K562 (cell line): Measurements from ENCODE around the gene CLTRN. TPM values are rescaled to one million over a fixed set of nuclear protein-coding genes. Genes with fewer than 3 reads are reported as not detected.

Experiments
- ARHGAP35 ChIP-seq: fragments of 450-650 bp; IDR thresholded peaks from 2 replicates; pipeline ENCODE4 v1.6.1; 2018; ENCODE audit not compliant: partially characterized antibody
- BRD4 ChIP-seq: fragments of 200-600 bp; sonication (generic); IDR thresholded peaks from 2 replicates; pipeline ENCODE4 v1.6.1; 2017; ENCODE audit warnings: inconsistent platforms
- DEAF1 ChIP-seq: fragments of 450-650 bp; formaldehyde crosslinking; IDR thresholded peaks from 2 replicates; pipeline ENCODE4 v1.4.0; 2020; ENCODE audit warnings: mild to moderate bottlenecking, moderate library complexity
- EGR1 ChIP-seq: fragments of 450-650 bp; conservative IDR thresholded peaks from 2 replicates; pipeline ENCODE4 v1.6.1; 2017; ENCODE audit warnings: mild to moderate bottlenecking
- KAT7 ChIP-seq: sonication (generic); formaldehyde crosslinking; IDR thresholded peaks from 2 replicates; pipeline ENCODE4 v1.8.0; 2022; ENCODE audit warnings: missing genetic modification reagents, mild to moderate bottlenecking, borderline replicate concordance
- KDM1A ChIP-seq, 2 experiments: fragments of 450-650 bp; IDR thresholded peaks; 2 replicates each; pipeline ENCODE4 v1.6.1; 2016; ENCODE audit warnings: mild to moderate bottlenecking in 2 of 2
- MAFF ChIP-seq: IDR thresholded peaks from 2 replicates; pipeline ENCODE4 v1.6.1; 2012; ENCODE audit warnings: low read length, improper control_type of control experiment
- NCOR1 ChIP-seq: fragments of 450-650 bp; IDR thresholded peaks from 2 replicates; pipeline ENCODE4 v1.6.1; 2016; ENCODE audit warnings: mild to moderate bottlenecking, moderate library complexity
- OTX1 ChIP-seq: fragments of 450-650 bp; formaldehyde crosslinking; IDR thresholded peaks from 2 replicates; pipeline ENCODE4 v1.4.0; 2022; ENCODE audit warnings: mild to moderate bottlenecking
- PBX2 ChIP-seq, 2 experiments: IDR thresholded peaks in 1 of 2; conservative IDR thresholded peaks in 1 of 2; 2 replicates each; pipeline ENCODE4 v1.6.1; 2016; ENCODE audit warnings: low read depth in 2 of 2, mild to moderate bottlenecking in 1 of 2, missing compliant biosample characterization in 1 of 2, missing genetic modification characterization in 1 of 2, moderate library complexity in 1 of 2
- SIRT6 ChIP-seq: IDR thresholded peaks from one replicate; pipeline ENCODE4 v1.6.1; 2012; ENCODE audit warnings: low read depth, mild to moderate bottlenecking, control low read depth, inconsistent platforms, low read length, moderate library complexity
- TAF7 ChIP-seq: fragments of 450-650 bp; IDR thresholded peaks from 2 replicates; pipeline ENCODE4 v1.6.1; 2016; ENCODE audit warnings: missing genetic modification characterization, missing compliant biosample characterization
- U2AF2 ChIP-seq: fragments of 200-400 bp; formaldehyde crosslinking; optimal IDR thresholded peaks from 2 replicates; pipeline ENCODE3; 2017; ENCODE audit warnings: low read depth, mild to moderate bottlenecking, low read length
- ZBTB49 ChIP-seq: sonication (generic); formaldehyde crosslinking; IDR thresholded peaks from 2 replicates; pipeline ENCODE4 v1.8.0; 2022; ENCODE audit warnings: missing genetic modification reagents, mild to moderate bottlenecking, borderline replicate concordance
- ZNF3 ChIP-seq: fragments of 250-450 bp; sonication (Bioruptor Pico); IDR thresholded peaks from 2 replicates; pipeline ENCODE4 v1.5.0; 2021; ENCODE audit warnings: mild to moderate bottlenecking, moderate library complexity
- ZNF512 ChIP-seq: IDR thresholded peaks from 2 replicates; pipeline ENCODE4 v1.6.1; 2016; ENCODE audit warnings: missing genetic modification characterization, missing compliant biosample characterization
- ZNF740 ChIP-seq, 3 experiments: fragments of 200-800 bp in 1 of 3; sonication (Bioruptor generic) in 1 of 3; sonication (generic) in 1 of 3; formaldehyde crosslinking in 1 of 3; IDR thresholded peaks; 2 replicates each; pipeline versions ENCODE4 v1.6.1 to v1.8.0; 2016 to 2022; ENCODE audit warnings: mild to moderate bottlenecking in 2 of 3, missing compliant biosample characterization in 2 of 3, missing genetic modification characterization in 2 of 3, missing genetic modification reagents in 1 of 3
- ZNF766 ChIP-seq: fragments of 200-800 bp; sonication (Bioruptor generic); conservative IDR thresholded peaks from 2 replicates; pipeline ENCODE4 v1.6.1; 2016; ENCODE audit warnings: missing genetic modification characterization, missing compliant biosample characterization
- polyA plus RNA-seq, 8 experiments: library from polyadenylated mRNA; depleted of rRNA in 4 of 8; stranded (reverse) in 5 of 8; unstranded in 3 of 8; fragments of >200 nt; fragmentation: Nextera tagmentation in 2 of 8; fragmentation: Illumina TruSeq in 1 of 8; extraction: Ambion mirVana in 2 of 8; extraction: Trizol in 1 of 8; gene quantifications; 2 replicates each; pipeline versions ENCODE4 v1.2.1 to v1.2.3, GENCODE V29; 2011 to 2014; ENCODE audit warnings: inconsistent platforms in 1 of 8, missing spikeins in 1 of 8
- total RNA-seq, 7 experiments: library from RNA; depleted of rRNA in 6 of 7; stranded (reverse); fragments of >200 nt in 6 of 7; fragmentation: Illumina TruSeq in 2 of 7; extraction: Trizol in 2 of 7; gene quantifications; 2 replicates each; pipeline versions ENCODE4 v1.2.1 to v1.2.3, GENCODE V29; 2011 to 2021; ENCODE audit warnings: low replicate concordance in 1 of 7

Gene CLTRN
- total and polyA plus RNA-seq, 9 of the 15 experiments (the other 6 are each of a cell fraction or from before 2014, with no cell fraction given) = 0.11 to 0.36 (median 0.18) TPM; not detected in 2

GRCh38 chrX:15674841-15675489, 10.4 kb upstream of the CLTRN start (continued):
- TF ChIP-seq ZNF512 (tag) = no peak
- no peak for TF ChIP-seq ZNF3
- TF ChIP-seq ZNF766 = no peak
- TF ChIP-seq DEAF1 (CRISPR knock-in tag) = no peak
- TF ChIP-seq MAFF = no peak
- TF ChIP-seq OTX1 (CRISPR knock-in tag) = no peak
- no peak for TF ChIP-seq KAT7
- TF ChIP-seq EGR1 = no peak
- TF ChIP-seq ZBTB49 (CRISPR knock-in tag) = no peak
- TF ChIP-seq KDM1A (IDR thresholded peaks at IDR 0.05) = no peak
- TF ChIP-seq NCOR1 = no peak
- TF ChIP-seq ZNF740 (CRISPR knock-in tag; IDR thresholded peaks at IDR 0.05) = no peak
- no peak for TF ChIP-seq ZNF740 (tag; IDR thresholded peaks at IDR 0.05)
- no peak for TF ChIP-seq SIRT6
- TF ChIP-seq U2AF2 = no peak
- no peak for TF ChIP-seq PBX2 (CRISPR knock-in tag; IDR thresholded peaks at IDR 0.05; ENCODE audit: low read depth)
- TF ChIP-seq PBX2 (tag; conservative IDR thresholded peaks at IDR 0.05; ENCODE audit: low read depth) = no peak
- no peak for TF ChIP-seq ARHGAP35
- peak; percentile 14; the same call in 1 of the 2 replicates for TF ChIP-seq TAF7 (tag)
- TF ChIP-seq BRD4 = no peak
